Loucy (cell line): ENCODE measurements around the gene ZIC4.

Experiments
- H2AFZ ChIP-seq: fragments of 200-600 bp; sonication (generic); 2 replicates; pipeline ENCODE4 v1.6.0; 2016; ENCODE audit warnings: antibody characterized with exemption, mild to moderate bottlenecking, low read length, moderate library complexity
- H3F3A ChIP-seq: fragments of 200-600 bp; 2 replicates; pipeline ENCODE4 v1.6.0; 2016; ENCODE audit warnings: antibody characterized with exemption, low read depth, mild to moderate bottlenecking
- H3K27me3 ChIP-seq: fragments of 200-600 bp; sonication (generic); 2 replicates; pipeline ENCODE4 v1.6.1; 2014; ENCODE audit warnings: low read length, mild to moderate bottlenecking; ENCODE audit not compliant: insufficient read depth, poor library complexity, severe bottlenecking
- H3K36me3 ChIP-seq: fragments of 200-600 bp; sonication (generic); 2 replicates; pipeline ENCODE4 v1.6.1; 2016; ENCODE audit warnings: low read length; ENCODE audit not compliant: insufficient read depth
- H3K4me1 ChIP-seq: fragments of 200-600 bp; sonication (generic); 2 replicates; pipeline ENCODE4 v1.5.1; 2014; ENCODE audit warnings: low read length, mild to moderate bottlenecking; ENCODE audit not compliant: insufficient read depth, poor library complexity, severe bottlenecking
- H3K4me2 ChIP-seq: fragments of 200-600 bp; sonication (generic); 2 replicates; pipeline ENCODE4 v1.6.0; 2014; ENCODE audit warnings: antibody characterized with exemption, low read length, low read depth, mild to moderate bottlenecking; ENCODE audit not compliant: poor library complexity, severe bottlenecking
- H3K4me3 ChIP-seq: fragments of 200-600 bp; sonication (generic); 2 replicates; pipeline ENCODE4 v1.5.1; 2014; ENCODE audit warnings: low read length, mild to moderate bottlenecking, mixed read lengths; ENCODE audit not compliant: poor library complexity, severe bottlenecking
- H3K79me2 ChIP-seq: fragments of 200-600 bp; sonication (generic); 2 replicates; pipeline ENCODE4 v1.6.1; 2014; ENCODE audit warnings: low read length; ENCODE audit not compliant: insufficient read depth
- H3K9ac ChIP-seq: fragments of 200-600 bp; sonication (generic); 2 replicates; pipeline ENCODE4 v1.6.0; 2014; ENCODE audit warnings: mild to moderate bottlenecking, low read depth, low read length, moderate library complexity; ENCODE audit not compliant: poor library complexity, severe bottlenecking
- H3K9me2 ChIP-seq: fragments of 200-600 bp; sonication (generic); replicated peaks from 2 replicates; pipeline ENCODE4 v1.6.1; 2016; ENCODE audit warnings: low read depth, low read length, mixed read lengths
- H3K9me3 ChIP-seq: fragments of 200-600 bp; sonication (generic); 2 replicates; pipeline ENCODE4 v1.6.1; 2014; ENCODE audit warnings: mild to moderate bottlenecking, antibody characterized with exemption, low read length, low read depth; ENCODE audit not compliant: insufficient read depth
- H4K20me1 ChIP-seq: fragments of 200-600 bp; sonication (generic); 2 replicates; pipeline ENCODE4 v1.6.0; 2014; ENCODE audit warnings: antibody characterized with exemption, low read length, mild to moderate bottlenecking; ENCODE audit not compliant: insufficient read depth, poor library complexity, severe bottlenecking
- EZH2phosphoT487 ChIP-seq: fragments of 200-600 bp; IDR thresholded peaks from 2 replicates; pipeline ENCODE4 v1.6.1; 2018; ENCODE audit warnings: antibody characterized with exemption, mild to moderate bottlenecking, moderate library complexity, borderline replicate concordance
- TF ChIP-seq, protein P1 (sequence below): fragments of 200-600 bp; sonication (generic); conservative IDR thresholded peaks from 2 replicates; pipeline ENCODE4 v1.5.1; 2014; ENCODE audit warnings: mild to moderate bottlenecking, antibody characterized with exemption, low read length

ZIC4 gene

DNA sequence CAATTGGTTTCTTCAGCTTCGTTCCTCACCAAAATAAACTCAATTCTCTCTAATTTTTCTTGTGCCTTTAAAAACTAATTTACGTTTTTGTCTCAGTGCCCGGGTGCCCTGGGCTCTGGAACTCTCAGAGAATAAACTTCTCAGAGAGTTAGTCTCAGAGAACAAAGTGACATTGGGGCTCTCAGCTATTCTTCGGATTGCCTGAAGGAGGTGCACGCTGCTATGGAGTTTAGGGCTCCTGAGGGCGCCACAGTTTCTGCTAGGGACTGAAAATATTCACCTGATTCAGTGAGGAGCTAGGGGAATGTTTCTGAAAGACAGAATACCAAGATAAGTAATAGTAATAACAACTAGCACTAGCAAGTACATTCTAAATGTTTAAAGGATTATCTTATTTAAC is 22.7 kb downstream of the ZIC4 start:
- Histone ChIP-seq H4K20me1 (no peaks in the 10 kb centered on the region), H3K9me3 (no peaks in the 10 kb centered on the region), H3F3A (no peaks in the 10 kb centered on the region), H3K9me2 (no peaks in the 10 kb centered on the region), H3K79me2 (no peaks in the 10 kb centered on the region), H3K4me1 (no peaks in the 10 kb centered on the region), H2AFZ (no peak overlapping the region), H3K4me2 (no peak overlapping the region), H3K27me3 (no peaks in the 10 kb centered on the region), H3K9ac (no peak overlapping the region), H3K36me3 (no peaks in the 10 kb centered on the region), H3K4me3 (no peak overlapping the region)
- TF ChIP-seq, protein P1, sequence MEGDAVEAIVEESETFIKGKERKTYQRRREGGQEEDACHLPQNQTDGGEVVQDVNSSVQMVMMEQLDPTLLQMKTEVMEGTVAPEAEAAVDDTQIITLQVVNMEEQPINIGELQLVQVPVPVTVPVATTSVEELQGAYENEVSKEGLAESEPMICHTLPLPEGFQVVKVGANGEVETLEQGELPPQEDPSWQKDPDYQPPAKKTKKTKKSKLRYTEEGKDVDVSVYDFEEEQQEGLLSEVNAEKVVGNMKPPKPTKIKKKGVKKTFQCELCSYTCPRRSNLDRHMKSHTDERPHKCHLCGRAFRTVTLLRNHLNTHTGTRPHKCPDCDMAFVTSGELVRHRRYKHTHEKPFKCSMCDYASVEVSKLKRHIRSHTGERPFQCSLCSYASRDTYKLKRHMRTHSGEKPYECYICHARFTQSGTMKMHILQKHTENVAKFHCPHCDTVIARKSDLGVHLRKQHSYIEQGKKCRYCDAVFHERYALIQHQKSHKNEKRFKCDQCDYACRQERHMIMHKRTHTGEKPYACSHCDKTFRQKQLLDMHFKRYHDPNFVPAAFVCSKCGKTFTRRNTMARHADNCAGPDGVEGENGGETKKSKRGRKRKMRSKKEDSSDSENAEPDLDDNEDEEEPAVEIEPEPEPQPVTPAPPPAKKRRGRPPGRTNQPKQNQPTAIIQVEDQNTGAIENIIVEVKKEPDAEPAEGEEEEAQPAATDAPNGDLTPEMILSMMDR = peak; percentile 55
- no peak for TF ChIP-seq EZH2phosphoT487

DNA sequence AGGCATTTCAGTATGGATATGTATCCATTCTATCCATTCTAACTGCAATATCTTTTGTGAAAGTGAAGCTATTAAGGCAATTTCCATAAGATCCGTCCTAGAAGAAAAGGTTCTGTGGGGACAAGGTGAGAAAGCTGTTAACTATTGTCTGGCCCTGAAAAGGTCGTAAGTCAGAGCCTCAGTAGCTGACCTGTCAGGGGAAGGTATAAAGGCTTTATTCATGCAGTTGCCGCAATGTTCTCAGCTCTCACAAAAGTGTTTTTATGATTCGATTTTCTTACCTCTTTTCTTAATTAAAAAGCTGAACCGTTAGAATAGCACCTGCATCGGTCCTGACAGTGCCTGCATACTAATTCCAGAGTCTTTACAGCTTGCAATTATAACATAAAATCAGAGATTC is 24.7 kb downstream of the ZIC4 start:
- Histone ChIP-seq H3K9me3 (no peaks in the 10 kb centered on the region), H3K4me3 (no peak overlapping the region), H3K27me3 (no peaks in the 10 kb centered on the region), H3K4me2 (no peak overlapping the region), H3K36me3 (no peaks in the 10 kb centered on the region), H3K4me1 (no peaks in the 10 kb centered on the region), H4K20me1 (no peaks in the 10 kb centered on the region), H3K9ac (no peak overlapping the region), H3K9me2 (no peaks in the 10 kb centered on the region), H3F3A (no peaks in the 10 kb centered on the region), H2AFZ (no peak overlapping the region), H3K79me2 (no peaks in the 10 kb centered on the region)
- TF ChIP-seq, protein P1 = no peak
- TF ChIP-seq EZH2phosphoT487 = no peak

DNA sequence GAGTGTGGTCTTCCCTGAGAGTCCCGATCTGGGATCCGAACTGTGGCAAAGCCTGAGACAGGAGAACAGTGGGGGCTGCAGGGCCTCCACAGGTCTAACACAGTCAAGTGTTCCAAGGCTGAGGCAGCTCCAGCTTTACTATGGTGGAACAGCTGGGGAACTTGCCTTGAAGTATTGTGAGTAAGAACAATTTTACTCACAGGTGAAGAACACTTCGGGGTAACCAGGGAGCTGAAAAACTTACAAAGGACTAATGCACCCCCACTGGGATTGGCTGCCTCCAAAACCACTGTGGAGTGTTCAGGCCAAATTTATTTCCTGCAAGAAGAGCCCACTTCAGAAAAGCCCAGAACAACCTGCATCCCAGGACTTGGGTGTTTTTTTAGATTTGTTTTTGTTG is 25.4 kb downstream of the ZIC4 start:
- no peak overlapping the region for H3K4me3 ChIP-seq
- no peaks in the 10 kb centered on the region for H3K79me2 ChIP-seq
- no peak overlapping the region for H3K9ac ChIP-seq
- H3K9me2 ChIP-seq = no peaks in the 10 kb centered on the region
- no peaks in the 10 kb centered on the region for H4K20me1 ChIP-seq
- no peaks in the 10 kb centered on the region for H3K9me3 ChIP-seq
- no peak overlapping the region for H3K4me2 ChIP-seq
- no peak for TF ChIP-seq EZH2phosphoT487
- TF ChIP-seq, protein P1 = no peak
- H3K36me3 ChIP-seq = no peaks in the 10 kb centered on the region
- no peak overlapping the region for H2AFZ ChIP-seq
- H3K4me1 ChIP-seq = no peaks in the 10 kb centered on the region
- H3K27me3 ChIP-seq = no peaks in the 10 kb centered on the region
- H3F3A ChIP-seq = no peaks in the 10 kb centered on the region
